Peyer's patch (tissue), 4 donors: ENCODE results near the gene SEM1. TPM values are rescaled to one million over a fixed set of nuclear protein-coding genes. Genes with fewer than 3 reads are reported as not detected.

Source experiments
- DNase-seq, 3 donors: peaks; one replicate each; pipeline ENCODE4 v3.0.0-alpha.2; 2017 to 2019
- H3K27ac ChIP-seq, 4 donors: fragments of 200-600 bp; sonication (generic); one replicate each; pipeline ENCODE4 v1.5.1; 2016 to 2019
- H3K27me3 ChIP-seq, 2 donors: fragments of 200-600 bp; sonication (generic); one replicate each; pipeline ENCODE4 v1.5.1; 2019
- H3K36me3 ChIP-seq, 3 donors: fragments of 200-600 bp; sonication (generic); one replicate each; pipeline ENCODE4 v1.5.1; 2016 to 2019
- H3K4me1 ChIP-seq, 4 donors: fragments of 200-600 bp; sonication (generic); one replicate each; pipeline ENCODE4 v1.5.1; 2016 to 2019
- H3K4me3 ChIP-seq, 4 donors: fragments of 200-600 bp; sonication (generic); 1 replicate in 3 of 4; 2 replicates in 1 of 4; pipeline ENCODE4 v1.5.1; 2016 to 2019; ENCODE audit warnings: mild to moderate bottlenecking in 1 of 4
- H3K9me3 ChIP-seq, 4 donors: fragments of 200-600 bp; sonication (generic); one replicate each; pipeline ENCODE4 v1.5.1; 2016 to 2019; ENCODE audit warnings: mild to moderate bottlenecking in 1 of 4
- POLR2A ChIP-seq, 2 donors: fragments of 450-650 bp; IDR thresholded peaks; one replicate each; pipeline ENCODE4 v1.5.1; 2017; ENCODE audit warnings: antibody characterized with exemption in 2 of 2, mild to moderate bottlenecking in 2 of 2, moderate library complexity in 2 of 2
- total RNA-seq, 4 donors: library from RNA; depleted of rRNA; stranded (reverse); fragments of >200 nt; gene quantifications; one replicate each; pipeline ENCODE4 v1.1.0, GENCODE V29; 2016
- TF ChIP-seq, protein P1 (sequence below), 6 experiments: fragments of 450-650 bp in 4 of 6; fragments of 200-600 bp in 2 of 6; sonication (generic) in 1 of 6; IDR thresholded peaks; one replicate each; pipeline ENCODE4 v1.5.1; 2017 to 2019; ENCODE audit warnings: antibody characterized with exemption in 6 of 6, mild to moderate bottlenecking in 3 of 6, moderate library complexity in 1 of 6

Gene SEM1
- total RNA-seq, 4 donors from 2014 or later = 9.2 to 20.0 (median 15.3) TPM

DNA sequence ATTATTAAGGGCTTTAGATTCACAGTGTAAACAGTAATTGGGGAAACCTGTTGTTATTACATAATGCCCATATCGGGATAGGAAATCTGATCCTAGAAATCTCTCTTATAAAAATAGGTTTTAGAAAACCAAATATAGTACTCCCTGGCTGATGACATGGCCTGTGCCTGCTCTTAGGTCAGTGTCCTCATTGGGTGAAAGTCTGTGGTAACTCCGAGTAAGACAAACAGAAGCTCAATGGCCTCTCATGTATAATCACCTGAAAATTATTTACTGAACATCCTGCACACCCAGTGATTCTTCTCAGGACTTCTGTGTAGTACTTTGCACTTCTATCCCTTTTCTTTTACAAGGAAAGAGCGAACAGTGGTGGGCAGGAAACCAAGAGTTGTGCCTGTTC is 37.8 kb downstream of the SEM1 start:
- Histone ChIP-seq H3K4me3 (no peak overlapping the region), H3K27me3 (no peaks in the 10 kb centered on the region), H3K4me1 (no peaks in the 10 kb centered on the region), H3K36me3 (peaks cover 0 to 14% (median 0%) of the 10 kb centered on the region in 3 donors), H3K27ac (no peak overlapping the region), H3K9me3 (no peaks in the 10 kb centered on the region)
- TF ChIP-seq, protein P1, sequence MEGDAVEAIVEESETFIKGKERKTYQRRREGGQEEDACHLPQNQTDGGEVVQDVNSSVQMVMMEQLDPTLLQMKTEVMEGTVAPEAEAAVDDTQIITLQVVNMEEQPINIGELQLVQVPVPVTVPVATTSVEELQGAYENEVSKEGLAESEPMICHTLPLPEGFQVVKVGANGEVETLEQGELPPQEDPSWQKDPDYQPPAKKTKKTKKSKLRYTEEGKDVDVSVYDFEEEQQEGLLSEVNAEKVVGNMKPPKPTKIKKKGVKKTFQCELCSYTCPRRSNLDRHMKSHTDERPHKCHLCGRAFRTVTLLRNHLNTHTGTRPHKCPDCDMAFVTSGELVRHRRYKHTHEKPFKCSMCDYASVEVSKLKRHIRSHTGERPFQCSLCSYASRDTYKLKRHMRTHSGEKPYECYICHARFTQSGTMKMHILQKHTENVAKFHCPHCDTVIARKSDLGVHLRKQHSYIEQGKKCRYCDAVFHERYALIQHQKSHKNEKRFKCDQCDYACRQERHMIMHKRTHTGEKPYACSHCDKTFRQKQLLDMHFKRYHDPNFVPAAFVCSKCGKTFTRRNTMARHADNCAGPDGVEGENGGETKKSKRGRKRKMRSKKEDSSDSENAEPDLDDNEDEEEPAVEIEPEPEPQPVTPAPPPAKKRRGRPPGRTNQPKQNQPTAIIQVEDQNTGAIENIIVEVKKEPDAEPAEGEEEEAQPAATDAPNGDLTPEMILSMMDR (IDR thresholded peaks at IDR 0.05) = no peak
- no peak for TF ChIP-seq POLR2A (IDR thresholded peaks at IDR 0.05)
- DNase-seq = no peak

DNA sequence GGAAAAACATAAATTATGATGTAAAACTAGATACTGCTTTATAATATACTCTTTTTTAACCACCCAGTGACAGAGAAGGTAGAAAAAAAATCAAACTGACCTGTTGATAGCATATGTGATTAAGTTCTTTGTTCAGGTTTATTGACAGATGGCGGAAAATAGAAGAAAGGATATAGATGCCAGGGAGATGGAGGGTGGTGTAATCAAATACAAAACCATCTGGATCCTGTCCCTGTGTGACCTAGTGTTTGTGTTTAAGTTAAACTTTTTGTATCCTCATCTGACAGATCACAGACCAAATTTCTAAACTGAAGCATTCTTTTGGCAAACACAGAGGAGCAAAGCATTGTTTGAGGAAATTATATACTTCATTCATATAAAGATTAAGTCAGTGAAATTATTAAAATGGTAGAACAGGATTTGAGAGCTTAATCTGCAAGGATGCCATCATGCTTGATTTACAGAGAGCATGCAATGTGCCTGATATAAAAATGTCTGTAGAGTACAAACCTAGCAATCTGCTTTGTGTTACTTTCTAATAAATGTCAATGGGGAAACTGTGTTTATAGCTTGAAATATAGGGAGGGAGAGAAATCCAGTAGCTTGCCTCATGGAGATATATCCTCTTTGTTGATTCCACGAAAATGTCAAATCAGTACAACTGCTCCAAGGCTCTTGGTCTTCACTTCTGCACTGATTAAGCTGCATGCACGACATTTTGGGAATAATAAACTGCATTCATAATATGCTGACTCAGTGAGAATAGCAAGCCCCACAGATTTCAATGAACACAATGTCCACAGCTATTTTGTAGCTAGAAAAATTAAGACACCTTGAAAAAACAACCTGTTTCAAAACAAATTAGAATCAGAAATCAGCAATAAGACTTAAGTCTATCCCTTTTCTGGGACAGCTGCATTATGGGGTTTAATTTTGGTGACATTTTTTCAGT is 39.0 kb downstream of the SEM1 start:
- TF ChIP-seq, protein P1 (IDR thresholded peaks at IDR 0.05) = no peak
- Histone ChIP-seq H3K27me3 (no peaks in the 10 kb centered on the region), H3K4me3 (no peak overlapping the region), H3K27ac (no peak overlapping the region), H3K4me1 (no peaks in the 10 kb centered on the region), H3K36me3 (peaks cover 0 to 14% (median 0%) of the 10 kb centered on the region in 3 donors), H3K9me3 (no peaks in the 10 kb centered on the region)
- DNase-seq = no peak

DNA sequence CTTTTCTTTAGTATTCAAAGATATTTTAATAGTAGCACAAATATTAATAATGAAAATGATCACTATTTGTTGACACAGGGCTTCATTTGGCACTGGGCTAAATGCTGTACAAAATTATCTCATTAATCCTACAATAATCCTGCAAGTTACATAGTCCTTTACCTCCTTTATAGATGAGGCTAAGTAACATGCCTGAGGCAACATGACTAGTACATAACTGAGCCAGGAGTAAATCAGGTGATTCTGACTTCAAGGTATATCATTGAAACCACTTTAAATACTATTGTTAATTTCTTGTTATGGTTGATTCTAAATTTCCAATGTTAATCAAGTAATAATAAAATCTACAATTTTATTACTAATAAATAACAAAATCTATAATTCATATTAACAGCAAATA is 39.8 kb downstream of the SEM1 start:
- Histone ChIP-seq H3K9me3 (no peaks in the 10 kb centered on the region), H3K4me3 (no peak overlapping the region), H3K36me3 (peaks cover 0 to 14% (median 0%) of the 10 kb centered on the region in 3 donors), H3K27me3 (no peaks in the 10 kb centered on the region), H3K4me1 (no peaks in the 10 kb centered on the region), H3K27ac (no peak overlapping the region)
- TF ChIP-seq, protein P1 (IDR thresholded peaks at IDR 0.05) = no peak
- no peak for TF ChIP-seq POLR2A (IDR thresholded peaks at IDR 0.05)
- DNase-seq = no peak

DNA sequence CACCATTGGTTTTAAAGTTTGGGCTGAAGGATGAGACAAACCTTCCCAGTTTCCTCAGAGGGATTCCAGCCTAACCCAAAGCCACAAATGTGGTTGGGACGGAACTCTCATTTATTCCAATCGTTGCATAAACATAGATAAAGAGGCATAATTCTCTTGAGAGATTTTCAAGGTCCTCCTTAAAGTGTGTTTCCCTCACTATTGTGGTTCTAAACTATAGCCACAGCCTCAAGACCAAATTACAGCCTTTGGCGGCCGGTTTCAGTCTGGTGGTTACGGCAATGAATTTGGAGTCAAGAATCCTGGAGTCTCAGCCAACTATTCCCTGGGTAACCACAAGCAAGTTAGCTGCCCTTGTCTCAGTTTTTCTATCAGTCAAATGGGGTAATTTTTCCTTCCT is 42.6 kb downstream of the SEM1 start:
- Histone ChIP-seq H3K36me3 (peaks cover 0 to 4% (median 0%) of the 10 kb centered on the region in 3 donors), H3K27ac (no peak overlapping the region), H3K9me3 (no peaks in the 10 kb centered on the region), H3K4me3 (no peak overlapping the region), H3K27me3 (no peaks in the 10 kb centered on the region), H3K4me1 (no peaks in the 10 kb centered on the region)
- TF ChIP-seq POLR2A (IDR thresholded peaks at IDR 0.05) = no peak
- TF ChIP-seq, protein P1 (IDR thresholded peaks at IDR 0.05) = no peak
- DNase-seq = no peak

DNA sequence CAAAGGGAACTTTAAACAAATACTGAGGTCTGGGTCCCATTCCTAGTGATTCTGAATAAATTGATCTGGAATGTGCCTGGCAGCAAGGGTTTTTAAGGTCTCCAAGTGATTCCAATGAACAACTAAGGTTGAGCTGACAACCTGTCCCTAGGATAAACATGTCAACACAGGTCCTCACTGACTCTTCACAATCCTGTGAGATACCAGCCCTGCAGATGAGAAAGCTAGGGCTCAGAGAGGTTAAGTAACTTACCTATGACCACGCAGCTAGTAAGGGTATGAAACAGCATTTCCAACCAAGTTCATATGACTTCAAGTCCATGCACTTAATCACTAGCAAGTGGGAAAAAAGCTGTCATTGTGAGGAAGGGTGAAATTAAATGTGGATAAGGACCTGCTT is 44.0 kb downstream of the SEM1 start:
- H3K27ac ChIP-seq = no peak overlapping the region
- TF ChIP-seq POLR2A (IDR thresholded peaks at IDR 0.05) = no peak
- TF ChIP-seq, protein P1 (IDR thresholded peaks at IDR 0.05) = no peak
- H3K4me1 ChIP-seq = no peaks in the 10 kb centered on the region
- DNase-seq = no peak
- no peak overlapping the region for H3K4me3 ChIP-seq
- no peaks in the 10 kb centered on the region for H3K9me3 ChIP-seq
- H3K36me3 ChIP-seq = no peaks in the 10 kb centered on the region
- H3K27me3 ChIP-seq = no peaks in the 10 kb centered on the region
